Measurements from ENCODE around the gene FILIP1. TPM values are rescaled to one million over a fixed set of nuclear protein-coding genes. Genes with fewer than 3 reads are reported as not detected.

The FILIP1 gene
- total RNA-seq, 3 donors from 2014 or later = 2.9 to 4.3 (median 4.3) TPM

DNA sequence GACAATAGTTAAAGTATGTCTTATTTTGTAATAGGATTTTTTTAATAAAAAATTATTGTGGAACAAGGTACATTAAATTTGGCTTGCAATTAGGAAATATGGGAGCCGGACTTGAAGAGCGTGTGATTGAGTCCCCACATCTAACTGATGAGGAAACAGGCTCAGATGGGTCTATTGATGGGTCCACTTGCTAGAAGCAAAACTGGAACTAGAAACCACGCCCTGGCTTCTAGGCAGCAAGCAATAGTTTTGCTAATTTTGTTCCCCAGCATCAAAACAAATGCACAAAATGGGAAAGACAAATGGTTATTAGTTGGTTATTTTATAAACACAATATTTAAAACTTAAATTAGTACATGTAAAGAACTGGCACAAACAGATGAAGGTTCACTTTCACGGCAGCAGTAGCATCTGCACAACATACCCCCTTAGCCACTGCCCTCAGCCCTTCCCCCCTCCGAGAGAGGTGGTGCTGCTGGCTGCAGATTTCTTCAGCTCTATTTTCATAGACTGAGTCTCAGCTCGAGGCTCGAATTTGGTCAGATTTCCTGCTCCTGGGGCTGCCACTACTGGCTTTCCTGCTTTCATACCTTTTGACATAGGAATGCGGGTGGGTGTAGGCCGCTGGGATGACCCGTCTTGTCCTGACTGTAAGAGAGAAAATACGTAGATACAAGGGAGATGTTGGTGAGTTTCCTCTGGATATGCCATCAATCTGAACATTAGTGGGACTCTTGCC, 185.2 kb downstream of the FILIP1 start:
- Histone ChIP-seq H3K4me1 (no peaks in the 10 kb centered on the region), H3K27ac (no peak overlapping the region), H3K27me3 (no peaks in the 10 kb centered on the region), H3K4me3 (no peak overlapping the region), H3K36me3 (no peaks in the 10 kb centered on the region), H3K9me3 (no peaks in the 10 kb centered on the region)
- TF ChIP-seq POLR2A (IDR thresholded peaks at IDR 0.05) = no peak
- TF ChIP-seq, protein P1, sequence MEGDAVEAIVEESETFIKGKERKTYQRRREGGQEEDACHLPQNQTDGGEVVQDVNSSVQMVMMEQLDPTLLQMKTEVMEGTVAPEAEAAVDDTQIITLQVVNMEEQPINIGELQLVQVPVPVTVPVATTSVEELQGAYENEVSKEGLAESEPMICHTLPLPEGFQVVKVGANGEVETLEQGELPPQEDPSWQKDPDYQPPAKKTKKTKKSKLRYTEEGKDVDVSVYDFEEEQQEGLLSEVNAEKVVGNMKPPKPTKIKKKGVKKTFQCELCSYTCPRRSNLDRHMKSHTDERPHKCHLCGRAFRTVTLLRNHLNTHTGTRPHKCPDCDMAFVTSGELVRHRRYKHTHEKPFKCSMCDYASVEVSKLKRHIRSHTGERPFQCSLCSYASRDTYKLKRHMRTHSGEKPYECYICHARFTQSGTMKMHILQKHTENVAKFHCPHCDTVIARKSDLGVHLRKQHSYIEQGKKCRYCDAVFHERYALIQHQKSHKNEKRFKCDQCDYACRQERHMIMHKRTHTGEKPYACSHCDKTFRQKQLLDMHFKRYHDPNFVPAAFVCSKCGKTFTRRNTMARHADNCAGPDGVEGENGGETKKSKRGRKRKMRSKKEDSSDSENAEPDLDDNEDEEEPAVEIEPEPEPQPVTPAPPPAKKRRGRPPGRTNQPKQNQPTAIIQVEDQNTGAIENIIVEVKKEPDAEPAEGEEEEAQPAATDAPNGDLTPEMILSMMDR (IDR thresholded peaks at IDR 0.05) = no peak
- TF ChIP-seq POLR2AphosphoS5 (IDR thresholded peaks at IDR 0.05) = no peak
- DNase-seq (ENCODE audit: low spot score in 2 of 2) = no peak
- intact Hi-C loops (cut with DNase I; ENCODE audit: low total_unique reads) = no loop called here

DNA sequence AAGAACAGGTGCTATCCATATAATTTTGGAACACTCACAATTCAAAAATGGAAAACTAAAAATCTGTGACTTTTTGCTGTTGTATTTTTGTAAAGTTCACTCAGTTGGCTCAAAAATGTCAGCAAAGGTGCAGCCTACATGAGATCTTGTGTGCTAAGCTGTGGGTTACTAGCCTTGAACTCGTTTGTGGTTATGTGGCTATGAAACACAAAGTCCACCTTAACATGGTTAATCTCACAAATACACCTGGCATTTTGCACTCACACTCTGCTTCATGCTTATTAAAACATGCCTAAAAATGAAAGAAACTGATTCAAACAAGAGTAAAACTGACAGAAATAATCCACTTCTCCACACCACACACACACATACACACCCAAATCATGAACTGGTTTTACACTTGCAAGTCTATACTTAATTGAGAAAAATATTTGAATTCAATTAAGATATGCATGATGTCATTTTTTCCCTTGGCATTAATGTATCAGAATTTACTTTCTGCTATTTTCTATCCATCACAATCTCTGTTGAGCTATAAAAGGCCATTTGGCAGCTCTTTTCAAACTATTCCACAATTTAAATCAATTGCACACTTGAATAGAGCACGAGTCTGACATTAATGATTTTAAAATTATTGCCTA, 186.1 kb downstream of the FILIP1 start:
- Histone ChIP-seq H3K27me3 (no peaks in the 10 kb centered on the region), H3K4me1 (no peaks in the 10 kb centered on the region), H3K4me3 (no peak overlapping the region), H3K36me3 (no peaks in the 10 kb centered on the region), H3K9me3 (no peaks in the 10 kb centered on the region), H3K27ac (no peak overlapping the region)
- TF ChIP-seq POLR2A (IDR thresholded peaks at IDR 0.05) (no peak), POLR2AphosphoS5 (IDR thresholded peaks at IDR 0.05) (no peak)
- TF ChIP-seq, protein P1 (IDR thresholded peaks at IDR 0.05) = no peak
- no peak for DNase-seq (ENCODE audit: low spot score in 2 of 2)
- intact Hi-C loops (cut with DNase I; ENCODE audit: low total_unique reads) = no loop called here

DNA sequence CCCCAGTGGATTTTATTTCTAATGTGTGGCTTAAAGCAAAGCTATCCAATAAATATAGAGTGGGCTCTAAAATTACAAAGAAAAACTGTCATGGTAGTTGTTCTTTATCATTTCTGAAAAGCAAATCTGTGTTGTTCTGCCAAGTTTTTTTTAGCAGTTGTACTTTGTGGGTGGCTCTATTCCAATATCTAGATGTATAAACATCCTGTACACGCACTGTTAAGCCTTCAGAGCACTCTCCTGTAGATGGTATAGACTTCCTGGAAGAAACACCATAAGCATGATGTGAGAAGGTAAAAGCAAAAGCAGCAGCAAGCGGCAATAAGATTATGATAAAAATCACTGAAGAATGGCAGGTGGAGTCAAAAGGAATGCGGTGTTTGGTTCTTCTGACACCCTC, 187.5 kb downstream of the FILIP1 start:
- TF ChIP-seq POLR2A (IDR thresholded peaks at IDR 0.05) (no peak), POLR2AphosphoS5 (IDR thresholded peaks at IDR 0.05) (no peak)
- TF ChIP-seq, protein P1 (IDR thresholded peaks at IDR 0.05) = no peak
- H3K27ac ChIP-seq = no peak overlapping the region
- no peaks in the 10 kb centered on the region for H3K4me1 ChIP-seq
- H3K36me3 ChIP-seq = no peaks in the 10 kb centered on the region
- no peak for DNase-seq (ENCODE audit: low spot score in 2 of 2)
- intact Hi-C loops (cut with DNase I; ENCODE audit: low total_unique reads) = no loop called here
- no peaks in the 10 kb centered on the region for H3K27me3 ChIP-seq
- no peaks in the 10 kb centered on the region for H3K9me3 ChIP-seq
- no peak overlapping the region for H3K4me3 ChIP-seq

DNA sequence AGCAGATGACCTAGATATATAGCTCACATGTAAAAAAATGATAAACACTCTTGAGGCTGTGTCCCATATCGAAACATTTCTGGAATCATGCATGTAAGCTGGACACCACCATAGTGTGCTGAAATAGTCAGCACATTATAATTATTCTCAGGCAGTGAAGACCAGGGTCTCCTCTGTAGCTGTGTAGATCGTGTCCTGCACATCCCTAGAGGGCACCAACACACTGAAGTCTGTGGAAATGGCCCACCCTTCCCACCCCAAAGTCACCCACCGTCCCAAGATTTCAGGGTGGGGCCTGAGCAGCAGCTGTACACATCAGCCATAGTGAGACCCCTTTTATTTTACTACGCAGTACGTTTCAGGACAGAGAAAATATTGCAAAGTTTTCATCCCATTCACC, 188.0 kb downstream of the FILIP1 start:
- H3K4me1 ChIP-seq = no peaks in the 10 kb centered on the region
- intact Hi-C loops (cut with DNase I; ENCODE audit: low total_unique reads) = no loop called here
- no peaks in the 10 kb centered on the region for H3K27me3 ChIP-seq

DNA sequence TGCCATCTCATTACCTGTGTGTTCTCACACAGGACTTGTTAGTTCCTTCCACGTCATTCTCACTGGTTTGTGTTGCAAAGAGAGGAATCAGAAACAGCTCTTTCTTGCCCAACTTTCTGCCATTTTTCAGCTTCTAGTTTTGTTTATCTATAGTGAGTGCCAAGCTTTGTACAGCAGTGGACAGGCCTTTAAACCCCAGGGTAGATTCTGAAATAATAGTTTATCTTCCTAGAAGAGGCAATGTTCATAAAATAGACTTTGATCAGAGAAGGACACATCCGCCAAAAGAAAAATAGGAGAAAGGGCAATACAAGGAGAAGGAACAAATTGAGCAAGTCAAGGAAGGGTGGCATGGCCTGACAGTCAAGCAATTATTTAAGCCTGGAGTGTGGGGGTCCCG, 191.3 kb downstream of the FILIP1 start:
- no peaks in the 10 kb centered on the region for H3K36me3 ChIP-seq
- intact Hi-C loops (cut with DNase I; ENCODE audit: low total_unique reads) = no loop called here
- no peaks in the 10 kb centered on the region for H3K4me1 ChIP-seq
- TF ChIP-seq POLR2AphosphoS5 (IDR thresholded peaks at IDR 0.05) (no peak), POLR2A (IDR thresholded peaks at IDR 0.05) (no peak)
- TF ChIP-seq, protein P1 (IDR thresholded peaks at IDR 0.05) = no peak
- no peak for DNase-seq (ENCODE audit: low spot score in 2 of 2)
- no peak overlapping the region for H3K4me3 ChIP-seq
- no peak overlapping the region for H3K27ac ChIP-seq
- H3K9me3 ChIP-seq = no peaks in the 10 kb centered on the region
- no peaks in the 10 kb centered on the region for H3K27me3 ChIP-seq

More for the DNA sequence above, 188.0 kb downstream of the FILIP1 start:
- no peaks in the 10 kb centered on the region for H3K9me3 ChIP-seq
- no peak for DNase-seq (ENCODE audit: low spot score in 2 of 2)
- no peak overlapping the region for H3K4me3 ChIP-seq
- no peak overlapping the region for H3K27ac ChIP-seq
- TF ChIP-seq POLR2AphosphoS5 (IDR thresholded peaks at IDR 0.05) (no peak), POLR2A (IDR thresholded peaks at IDR 0.05) (no peak)
- TF ChIP-seq, protein P1 (IDR thresholded peaks at IDR 0.05) = no peak
- H3K36me3 ChIP-seq = no peaks in the 10 kb centered on the region
